Stimulated activated CD8-positive, alpha-beta memory T cell treated with anti-CD3 and anti-CD28 coated beads, Interleukin-7, amount 100 ng/mL, for 48 hours (primary cell): Measurements from ENCODE around the gene CIB2.
"Not testable (repeated sequence)": the region's sequence is repeated elsewhere in the genome, so short reads cannot be mapped to it uniquely, and the experiment has no call there.

Source experiments
- DNase-seq, 2 donors: peaks; one replicate each; pipeline ENCODE4 v3.0.0-alpha.2; 2020; ENCODE audit warnings: low read depth in 1 of 2; ENCODE audit errors: extremely low read depth in 1 of 2

Gene CIB2

DNA sequence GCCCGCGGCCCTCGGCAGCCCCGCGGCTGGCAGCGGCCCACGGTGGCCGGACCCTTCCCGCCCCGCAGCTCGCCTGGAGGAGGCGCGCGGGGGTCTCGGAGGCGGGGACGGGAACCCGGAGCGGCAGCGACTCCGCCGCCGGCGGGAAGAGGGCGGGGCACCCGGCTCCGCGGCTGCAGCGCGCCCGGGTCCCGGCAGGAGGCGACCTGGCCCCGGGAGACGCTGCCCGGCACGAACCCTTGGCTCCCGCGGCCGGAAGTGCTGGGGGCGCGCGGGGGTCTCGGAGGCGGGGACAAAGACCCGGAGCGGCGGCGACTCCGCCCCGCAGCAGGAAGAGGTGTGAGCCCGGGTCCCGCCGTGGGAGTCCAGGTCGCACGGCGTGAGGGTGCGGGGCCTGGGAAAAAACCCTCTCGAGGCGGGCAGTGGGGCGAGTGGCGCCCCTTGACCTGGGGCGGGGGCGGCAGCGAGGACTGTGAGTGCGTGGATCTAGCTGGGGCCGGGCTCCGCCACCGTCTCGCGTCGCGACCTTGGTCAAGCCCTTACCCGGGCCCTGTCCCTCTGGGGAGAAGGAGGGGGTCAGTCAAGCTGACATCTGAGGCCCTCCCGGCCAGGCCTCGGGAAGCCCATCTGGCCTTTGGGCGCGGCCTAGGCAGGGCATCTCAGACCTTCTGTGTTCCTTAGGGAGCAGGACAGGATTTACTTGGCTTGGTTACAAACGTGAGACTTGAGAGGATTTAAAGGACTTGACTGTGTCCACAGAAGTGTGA is at the start of gene CIB2:
TSS of gene CIB2 (minus strand) at position 151 of the 767 bp plus-strand sequence. CDS start 230 bp downstream, outside the sequence.
- DNase-seq: peak; percentile 59 to 65

DNA sequence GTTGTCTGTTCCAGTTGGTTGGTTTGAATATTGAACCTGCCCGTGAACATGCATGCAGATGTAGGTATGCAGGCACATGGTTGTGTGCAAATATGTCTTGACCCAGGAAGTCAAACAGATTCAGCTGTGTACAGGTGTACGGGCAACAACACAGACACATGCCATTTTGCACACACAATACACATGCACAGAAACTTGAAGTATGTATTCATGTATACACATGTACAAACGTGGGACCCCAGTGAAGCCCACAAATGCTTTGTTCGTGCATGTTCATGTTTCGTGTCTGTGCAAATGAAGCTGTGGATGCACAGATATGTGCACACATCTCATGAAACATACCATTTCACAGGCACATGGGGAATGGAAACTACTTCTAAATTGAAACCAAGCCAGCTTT is 48.7 kb upstream of the CIB2 start:
- DNase-seq: no peak

DNA sequence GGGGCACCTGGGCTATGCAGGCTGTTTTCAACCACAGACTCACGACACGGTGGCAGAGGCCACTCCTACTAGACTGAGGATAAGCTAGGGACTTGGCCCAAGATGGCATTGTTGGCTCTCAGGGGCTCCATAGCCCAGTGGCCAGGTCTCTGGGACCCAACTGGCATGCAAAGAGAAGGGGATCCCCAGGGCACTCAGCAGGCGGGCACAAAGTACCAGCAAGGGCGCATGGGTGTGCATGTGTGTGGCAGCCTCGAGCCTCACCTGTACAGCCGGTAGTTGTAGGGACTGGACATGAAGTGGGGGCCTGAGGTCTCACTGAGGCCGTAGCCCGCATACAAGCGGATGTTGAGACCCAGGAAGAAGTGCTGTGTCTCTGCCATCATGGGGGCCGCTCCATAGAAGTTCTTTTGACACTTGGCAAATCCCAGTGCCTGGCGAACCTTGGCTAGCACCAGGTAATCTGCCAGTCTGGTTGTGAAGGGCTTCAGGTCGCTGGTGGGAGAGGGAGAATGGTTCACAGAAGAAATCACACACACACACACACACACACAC is 48.1 kb upstream of the CIB2 start:
- DNase-seq: no peak

DNA sequence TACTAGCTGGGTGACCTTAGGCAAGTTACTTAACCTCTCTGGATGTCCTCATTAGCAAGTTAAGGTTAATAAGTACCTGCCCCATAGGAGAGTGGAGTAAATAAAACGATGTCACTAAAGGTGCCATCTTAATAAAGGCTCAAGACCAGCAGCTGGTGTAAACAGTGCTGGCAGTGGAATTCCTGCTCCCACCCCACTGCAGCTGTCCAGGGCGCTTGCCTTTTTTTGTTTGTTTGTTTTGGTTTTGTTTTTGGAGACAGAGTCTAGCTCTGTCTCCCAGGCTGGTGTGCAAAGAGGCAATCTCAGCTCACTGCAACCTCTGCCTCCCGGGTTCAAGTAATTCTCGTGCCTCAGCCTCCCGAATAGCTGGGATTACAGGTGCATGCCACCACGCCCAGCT is 46.8 kb upstream of the CIB2 start:
- DNase-seq: no peak

DNA sequence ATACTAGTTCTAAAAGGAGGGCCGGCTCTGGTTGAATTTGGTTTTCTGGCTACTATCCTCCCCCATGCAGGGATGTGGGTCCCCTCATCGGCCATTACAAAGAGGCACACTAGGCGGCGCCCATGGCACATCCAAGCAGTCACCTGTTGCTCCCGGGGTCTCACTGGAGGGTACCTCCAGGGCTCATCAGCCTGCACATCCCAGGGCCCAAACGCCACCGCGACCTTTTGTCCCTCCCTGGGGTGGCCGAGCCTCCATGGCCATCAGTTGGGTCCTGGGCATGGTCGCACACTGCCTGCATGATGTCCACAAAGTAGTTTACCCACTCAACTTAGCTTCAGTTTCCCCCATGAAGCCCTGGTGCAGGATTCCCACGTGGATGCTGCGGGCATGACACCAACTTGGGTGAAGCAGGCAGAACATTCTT is 46.2 kb upstream of the CIB2 start:
- peak in 1 of 2 donors; percentile 24 for DNase-seq

DNA sequence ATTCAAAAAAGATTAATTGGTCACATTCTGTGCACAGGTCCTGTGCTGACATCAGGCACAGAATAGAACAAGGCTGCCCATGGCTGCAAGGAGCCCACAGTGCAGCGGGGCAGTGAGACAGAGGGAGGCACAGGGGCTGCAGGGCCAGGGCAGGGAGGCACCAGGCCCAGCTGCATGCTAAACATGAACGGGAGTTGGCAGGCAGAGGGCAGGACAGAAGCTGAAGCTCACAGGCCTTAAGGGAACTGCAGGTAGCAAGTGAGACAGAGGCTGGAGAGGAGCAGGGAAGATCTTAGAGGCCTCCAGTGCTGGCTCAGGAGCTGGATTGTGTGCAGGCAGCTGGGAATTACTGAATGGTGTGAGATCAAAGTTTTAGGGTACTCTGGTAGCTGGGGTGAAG is 44.1 kb upstream of the CIB2 start:
- DNase-seq: no peak

DNA sequence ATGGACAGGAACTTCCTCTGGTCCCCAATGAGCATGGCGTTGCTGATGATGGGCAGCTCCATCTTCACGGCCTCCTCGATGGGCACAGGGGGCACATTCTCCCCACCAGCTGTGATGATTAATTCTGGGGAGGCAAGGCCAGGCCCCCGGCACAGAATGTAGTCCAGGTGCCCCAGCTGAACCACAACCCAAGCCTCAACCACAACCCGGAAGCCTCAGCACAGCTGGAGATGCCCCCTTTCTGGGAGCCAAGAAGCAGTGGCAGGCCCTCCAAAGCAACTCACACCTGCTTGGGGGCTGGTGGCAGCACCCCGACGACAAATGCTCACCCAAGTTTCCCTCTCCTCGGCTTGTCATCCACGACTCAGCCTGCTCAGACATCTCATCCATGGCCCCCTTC is 43.2 kb upstream of the CIB2 start:
- DNase-seq: no peak

DNA sequence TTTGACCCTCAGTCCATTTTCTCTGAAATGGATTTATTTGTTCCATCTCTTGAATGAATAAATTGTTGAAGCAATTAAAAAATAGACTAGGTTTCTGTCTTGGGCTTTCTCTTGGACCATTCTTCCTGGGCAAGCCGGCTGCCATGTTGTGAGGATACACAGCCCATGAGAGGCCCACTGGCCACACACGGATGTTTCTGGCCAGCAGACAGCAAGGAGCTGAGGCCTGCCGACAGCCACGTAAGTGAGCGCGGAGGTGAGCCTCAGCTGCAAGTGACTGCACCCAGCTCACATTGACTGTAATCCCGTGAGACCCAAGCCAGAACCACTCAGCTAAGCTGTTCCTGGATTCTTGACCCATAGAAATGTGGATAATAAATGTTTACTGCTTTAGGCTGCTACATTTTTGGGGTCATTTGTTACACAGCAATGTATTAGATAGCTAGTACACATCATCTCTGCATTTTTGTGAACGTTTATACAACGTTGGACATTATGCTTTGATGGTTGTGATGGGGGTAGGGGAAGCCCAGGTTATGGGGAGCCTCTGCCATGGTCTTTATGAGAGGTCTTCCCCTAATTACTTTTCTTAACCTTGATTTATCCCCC is 40.7 kb upstream of the CIB2 start:
- no peak for DNase-seq

DNA sequence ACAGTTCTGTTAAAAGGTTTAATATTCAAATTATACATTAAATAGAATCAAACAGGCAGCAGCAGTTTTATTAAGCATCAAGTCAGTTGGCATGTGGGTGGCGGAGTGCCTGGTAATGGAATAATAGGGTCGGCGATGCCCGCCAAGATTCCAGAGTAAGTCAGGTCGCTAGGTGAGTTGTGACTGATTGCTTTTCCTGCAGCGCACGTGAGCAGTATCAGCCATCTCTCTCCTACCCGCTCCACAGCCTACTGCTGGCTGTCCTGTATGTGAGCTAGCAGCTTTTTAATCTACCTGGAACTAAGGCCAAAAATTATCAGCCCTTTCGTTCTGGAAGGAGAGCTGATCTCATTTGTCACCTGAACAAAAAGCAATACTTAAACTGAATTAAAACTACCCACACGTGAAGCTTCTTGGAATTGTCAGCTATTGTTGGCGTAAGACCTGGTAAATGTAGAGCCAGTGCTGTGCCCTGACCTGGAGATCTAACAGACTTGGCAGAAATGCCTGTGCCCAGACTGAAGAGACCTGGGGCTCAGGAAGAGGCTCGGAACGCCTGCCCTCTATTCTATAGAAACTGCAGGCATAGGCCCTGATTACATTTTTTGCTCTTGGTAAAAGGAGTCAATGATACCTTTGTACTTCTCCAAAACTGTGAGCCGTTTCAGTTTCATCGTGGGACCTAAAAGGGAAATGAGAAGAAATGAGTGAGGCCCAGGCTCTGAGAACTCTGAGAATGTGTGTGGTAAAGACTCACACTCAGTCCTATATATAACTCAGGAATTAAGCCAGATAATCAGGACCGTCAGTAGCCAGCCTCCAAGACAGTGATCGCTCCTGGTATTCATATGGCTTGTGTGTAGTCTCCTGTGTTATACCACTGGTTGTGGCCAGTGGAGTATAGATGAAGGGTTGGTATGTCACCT is 39.9 kb upstream of the CIB2 start:
- no peak for DNase-seq

DNA sequence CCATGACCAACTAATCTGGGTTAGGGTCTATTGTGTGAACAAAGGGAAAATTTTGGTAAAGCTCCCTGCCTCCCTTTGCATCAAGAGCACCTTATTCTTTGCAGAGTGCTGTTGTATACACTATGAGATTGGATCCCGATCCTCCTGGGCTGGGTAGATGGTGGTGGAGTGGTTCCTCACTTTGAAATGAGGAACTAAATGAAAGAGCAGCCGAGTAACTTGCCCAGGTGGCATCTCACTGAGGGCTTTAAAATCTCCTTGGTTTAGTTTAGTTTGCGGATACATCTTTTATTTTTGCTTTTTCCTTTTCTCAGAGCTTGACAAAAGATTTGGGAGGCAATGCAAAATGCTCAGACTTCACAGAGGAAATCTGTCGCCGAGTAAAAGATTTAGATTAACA is 37.4 kb upstream of the CIB2 start:
- no peak for DNase-seq

DNA sequence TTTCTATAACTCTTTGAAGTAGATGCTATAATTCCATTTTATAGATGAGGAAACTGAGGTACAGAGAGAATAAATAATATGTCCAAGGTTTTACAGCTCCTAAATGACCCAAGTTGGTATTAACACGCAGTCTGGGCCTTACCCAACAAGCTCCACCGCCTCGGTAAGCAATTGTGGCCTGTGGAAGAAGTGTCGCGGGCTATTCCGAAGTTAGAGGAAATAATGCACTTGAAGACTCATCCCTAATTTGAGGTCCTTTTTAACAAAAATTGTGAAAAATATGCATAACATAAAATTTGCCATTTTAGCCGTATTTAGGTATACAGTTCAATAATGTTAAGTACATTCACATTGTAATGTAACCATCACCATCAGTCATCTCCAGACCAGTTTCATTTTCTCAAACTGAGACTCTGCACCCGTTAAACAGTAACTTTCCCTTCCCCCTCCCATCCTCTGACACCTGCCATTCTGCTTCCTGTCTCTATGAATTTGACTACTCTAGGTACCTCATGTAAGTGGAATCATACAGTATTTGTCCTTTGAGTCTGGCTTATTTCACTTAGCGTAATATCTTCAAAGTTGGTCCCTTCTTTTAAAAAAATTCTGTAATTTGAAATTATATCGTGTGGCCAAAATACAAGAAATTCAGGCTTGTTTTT is 36.1 kb upstream of the CIB2 start:
- no peak for DNase-seq

DNA sequence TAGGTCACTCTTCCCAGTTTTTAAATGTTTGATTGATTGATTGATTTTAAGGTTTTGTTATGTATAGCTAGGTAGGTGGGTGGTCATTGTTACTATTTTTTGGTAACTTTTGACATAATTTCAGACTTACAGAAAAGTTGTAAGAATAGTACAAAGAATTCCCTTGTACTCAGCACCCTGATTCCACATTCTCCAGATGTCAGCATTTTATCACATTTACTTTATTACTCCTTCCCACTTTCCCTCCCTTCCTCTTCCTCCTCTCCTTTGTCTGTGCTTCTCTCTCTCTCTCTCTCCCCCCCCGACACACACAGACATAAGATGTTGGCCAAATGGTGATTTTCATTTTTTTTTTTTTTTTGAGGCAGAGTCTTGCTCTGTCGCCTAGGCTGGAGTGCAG is 32.8 kb upstream of the CIB2 start:
- DNase-seq: no peak

DNA sequence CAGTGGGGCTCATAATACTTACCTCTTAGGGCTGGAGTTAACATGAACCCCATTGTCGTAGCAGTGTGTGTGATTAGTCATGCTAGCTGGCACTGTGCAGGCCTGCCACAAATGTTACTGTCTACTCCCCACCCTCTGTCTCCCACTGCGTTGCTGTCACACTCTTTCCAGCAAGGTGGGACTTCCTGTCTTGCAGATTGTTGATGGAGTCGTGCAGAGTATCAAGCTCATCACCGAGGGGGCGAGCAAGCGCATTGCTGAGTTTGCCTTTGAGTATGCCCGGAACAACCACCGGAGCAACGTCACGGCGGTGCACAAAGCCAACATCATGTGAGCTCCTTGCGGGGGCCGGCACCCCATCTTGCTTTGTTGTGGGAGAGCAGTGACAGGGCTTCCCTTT is 30.8 kb upstream of the CIB2 start:
- no peak for DNase-seq

DNA sequence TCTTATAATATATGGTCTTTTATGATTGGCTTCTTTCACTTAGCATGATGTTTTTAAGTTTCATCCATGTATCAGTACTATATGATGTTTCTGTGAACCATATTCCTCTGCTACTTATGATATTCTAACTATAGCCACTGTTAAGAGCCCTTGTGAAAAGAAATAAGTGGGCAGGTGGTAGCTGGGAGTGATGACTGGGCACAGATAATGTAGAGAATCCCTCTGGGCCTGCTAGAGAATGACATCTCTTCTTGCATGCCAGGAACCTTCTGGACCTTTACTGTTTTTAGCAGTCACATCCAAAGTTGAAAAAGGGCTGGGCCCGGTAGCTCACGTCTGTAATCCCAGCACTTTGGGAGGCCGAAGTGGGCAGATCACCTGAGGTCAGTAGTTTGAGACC is 28.1 kb upstream of the CIB2 start:
- no peak for DNase-seq

DNA sequence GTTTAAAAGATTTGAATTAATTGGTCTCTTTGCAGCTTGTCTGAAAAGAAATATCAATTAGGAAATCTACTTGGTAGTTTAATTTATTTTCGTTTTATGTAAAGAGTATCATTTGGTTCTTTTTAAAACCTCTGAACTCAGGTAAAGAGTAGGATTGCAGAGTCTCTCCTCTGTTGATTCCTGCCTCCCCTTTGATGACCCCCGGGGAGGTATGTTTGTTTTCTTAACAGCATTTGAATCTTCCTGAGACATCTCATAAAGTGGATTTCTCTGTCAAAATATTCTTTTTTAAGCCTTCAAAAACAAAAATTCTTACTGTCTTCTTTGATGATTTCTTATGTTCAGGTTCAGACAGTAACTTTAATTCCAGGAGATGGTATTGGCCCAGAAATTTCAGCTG is 26.0 kb upstream of the CIB2 start:
- DNase-seq: no peak

DNA sequence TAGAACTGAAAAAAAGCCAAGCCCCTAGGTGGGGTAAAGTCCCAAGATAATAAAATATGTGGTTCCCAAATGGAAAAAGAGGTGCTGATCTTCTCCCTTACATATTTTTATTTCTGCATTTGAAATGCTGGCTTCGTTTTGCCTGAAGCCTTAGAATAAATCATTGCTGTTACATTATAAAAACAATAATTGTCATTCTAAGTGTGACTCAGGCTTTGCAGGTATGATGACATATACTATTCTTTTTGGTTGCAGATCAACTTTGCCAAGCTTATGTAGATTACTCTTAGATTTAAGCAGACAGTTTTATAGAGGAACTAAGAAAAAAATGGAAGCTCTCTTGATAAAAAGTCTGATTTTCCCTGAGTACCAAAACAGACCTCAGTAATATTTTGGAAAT is 25.4 kb upstream of the CIB2 start:
- DNase-seq: no peak

DNA sequence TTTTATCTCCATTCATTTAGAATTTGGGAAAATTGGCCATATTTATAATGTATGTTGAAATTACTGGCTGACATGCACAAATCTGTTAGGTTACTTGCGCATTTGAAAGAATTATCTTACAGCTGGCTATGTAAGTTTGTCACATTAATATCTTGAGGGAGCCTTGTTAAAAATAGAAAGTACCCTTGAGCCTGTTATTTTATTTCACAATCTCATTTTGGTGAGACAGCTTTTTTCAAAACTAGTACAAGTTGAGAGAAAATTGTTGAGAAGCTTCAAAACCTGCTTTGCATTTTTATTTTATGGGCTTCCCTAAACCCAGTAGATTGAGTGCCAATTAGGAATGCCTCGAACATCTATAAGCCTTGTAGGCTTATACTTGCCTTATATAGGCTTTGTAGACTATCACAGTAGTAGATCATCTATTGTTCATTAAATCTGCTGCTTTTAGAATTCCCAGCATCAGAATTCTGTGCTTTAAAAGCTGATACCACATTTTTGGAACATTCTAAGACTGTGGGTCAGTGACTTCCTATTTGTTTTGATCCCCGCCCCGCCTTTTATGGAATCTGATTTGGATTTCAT is 24.2 kb upstream of the CIB2 start:
- DNase-seq: no peak

DNA sequence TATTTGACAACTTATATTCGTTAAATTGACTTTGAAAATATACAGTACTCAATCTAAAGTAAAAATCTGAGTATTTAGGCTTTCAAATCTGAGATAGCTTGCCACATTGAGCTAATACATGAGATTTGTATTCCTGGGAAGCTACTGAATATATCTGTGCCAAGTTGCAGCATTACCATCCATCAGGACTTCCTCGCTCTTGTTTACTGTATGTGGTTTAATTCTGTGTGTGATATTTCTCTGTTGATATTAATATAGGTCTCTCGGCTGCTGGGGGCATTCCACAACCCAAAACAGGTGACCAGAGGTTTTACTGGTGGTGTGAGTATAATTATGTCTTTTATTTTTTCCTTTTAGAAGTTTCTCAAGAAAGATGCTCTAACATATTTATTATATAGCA is 23.7 kb upstream of the CIB2 start:
- DNase-seq: no peak

DNA sequence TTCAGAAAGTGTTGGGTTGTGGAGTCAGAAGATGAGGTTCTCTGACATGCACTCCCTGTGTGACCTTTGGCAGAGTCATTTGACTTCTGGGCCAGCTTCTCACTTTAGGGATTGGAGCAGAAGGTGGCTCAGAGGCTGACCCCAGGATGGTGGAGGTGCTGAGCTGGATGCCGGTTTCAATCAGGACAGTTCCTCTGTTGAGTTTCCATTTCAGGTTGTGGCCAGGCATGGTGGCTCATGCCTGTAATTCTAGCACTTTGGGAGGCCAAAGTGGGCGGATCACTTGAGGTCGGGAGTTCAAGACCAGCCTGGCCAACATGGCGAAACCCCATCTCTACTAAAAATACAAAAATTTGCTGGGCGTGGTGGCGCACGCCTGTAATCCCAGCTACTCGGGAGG is 19.8 kb upstream of the CIB2 start:
- not testable (repeated sequence) for DNase-seq
